ENCODE results near the gene VASH2. TPM values are rescaled to one million over a fixed set of nuclear protein-coding genes. Genes with fewer than 3 reads are reported as not detected.
"Not testable (repeated sequence)": the region's sequence is repeated elsewhere in the genome, so short reads cannot be mapped to it uniquely, and the experiment has no call there.

The VASH2 gene
- polyA plus RNA-seq, 1 donor from 2014 or later: 65.2 TPM

DNA sequence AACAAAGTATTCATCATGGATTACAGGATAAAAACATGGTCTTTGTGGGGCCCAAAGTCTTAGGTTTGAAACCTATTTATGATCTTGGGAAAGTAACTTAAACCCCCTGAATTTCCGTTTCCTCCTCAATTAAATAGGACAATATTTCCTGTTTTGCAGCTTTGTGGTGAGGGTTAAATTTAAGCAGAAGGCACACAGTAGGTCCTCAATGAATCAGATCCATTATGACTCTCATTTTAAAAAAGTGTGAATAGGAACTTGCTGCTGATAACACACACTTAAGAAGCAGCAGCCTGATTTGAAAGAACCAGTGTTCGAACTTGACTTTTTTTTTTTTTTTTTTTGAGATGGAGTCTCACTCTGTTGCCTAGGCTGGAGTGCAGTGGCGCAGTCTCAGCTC is 41.4 kb upstream of the VASH2 start:
- H3K27ac ChIP-seq (ENCODE audit: low read length): no peak overlapping the region
- TF ChIP-seq TAF1 (IDR thresholded peaks at IDR 0.05; ENCODE audit: low read depth) (no peak), POLR2AphosphoS5 (IDR thresholded peaks at IDR 0.05) (no peak), SMC3 (conservative IDR thresholded peaks at IDR 0.05; ENCODE audit: poor library complexity) (no peak), MXI1 (conservative IDR thresholded peaks at IDR 0.05; ENCODE audit: poor library complexity, severe bottlenecking) (no peak), RAD21 (conservative IDR thresholded peaks at IDR 0.05) (no peak), EP300 (conservative IDR thresholded peaks at IDR 0.05; ENCODE audit: poor library complexity, severe bottlenecking) (no peak), EZH2 (IDR thresholded peaks at IDR 0.05; ENCODE audit: borderline replicate concordance, insufficient read depth, low read length, poor library complexity, severe bottlenecking) (no peak)
- TF ChIP-seq, protein P1, sequence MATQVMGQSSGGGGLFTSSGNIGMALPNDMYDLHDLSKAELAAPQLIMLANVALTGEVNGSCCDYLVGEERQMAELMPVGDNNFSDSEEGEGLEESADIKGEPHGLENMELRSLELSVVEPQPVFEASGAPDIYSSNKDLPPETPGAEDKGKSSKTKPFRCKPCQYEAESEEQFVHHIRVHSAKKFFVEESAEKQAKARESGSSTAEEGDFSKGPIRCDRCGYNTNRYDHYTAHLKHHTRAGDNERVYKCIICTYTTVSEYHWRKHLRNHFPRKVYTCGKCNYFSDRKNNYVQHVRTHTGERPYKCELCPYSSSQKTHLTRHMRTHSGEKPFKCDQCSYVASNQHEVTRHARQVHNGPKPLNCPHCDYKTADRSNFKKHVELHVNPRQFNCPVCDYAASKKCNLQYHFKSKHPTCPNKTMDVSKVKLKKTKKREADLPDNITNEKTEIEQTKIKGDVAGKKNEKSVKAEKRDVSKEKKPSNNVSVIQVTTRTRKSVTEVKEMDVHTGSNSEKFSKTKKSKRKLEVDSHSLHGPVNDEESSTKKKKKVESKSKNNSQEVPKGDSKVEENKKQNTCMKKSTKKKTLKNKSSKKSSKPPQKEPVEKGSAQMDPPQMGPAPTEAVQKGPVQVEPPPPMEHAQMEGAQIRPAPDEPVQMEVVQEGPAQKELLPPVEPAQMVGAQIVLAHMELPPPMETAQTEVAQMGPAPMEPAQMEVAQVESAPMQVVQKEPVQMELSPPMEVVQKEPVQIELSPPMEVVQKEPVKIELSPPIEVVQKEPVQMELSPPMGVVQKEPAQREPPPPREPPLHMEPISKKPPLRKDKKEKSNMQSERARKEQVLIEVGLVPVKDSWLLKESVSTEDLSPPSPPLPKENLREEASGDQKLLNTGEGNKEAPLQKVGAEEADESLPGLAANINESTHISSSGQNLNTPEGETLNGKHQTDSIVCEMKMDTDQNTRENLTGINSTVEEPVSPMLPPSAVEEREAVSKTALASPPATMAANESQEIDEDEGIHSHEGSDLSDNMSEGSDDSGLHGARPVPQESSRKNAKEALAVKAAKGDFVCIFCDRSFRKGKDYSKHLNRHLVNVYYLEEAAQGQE (IDR thresholded peaks at IDR 0.05; ENCODE audit: borderline replicate concordance): no peak
- TF ChIP-seq, protein P2, sequence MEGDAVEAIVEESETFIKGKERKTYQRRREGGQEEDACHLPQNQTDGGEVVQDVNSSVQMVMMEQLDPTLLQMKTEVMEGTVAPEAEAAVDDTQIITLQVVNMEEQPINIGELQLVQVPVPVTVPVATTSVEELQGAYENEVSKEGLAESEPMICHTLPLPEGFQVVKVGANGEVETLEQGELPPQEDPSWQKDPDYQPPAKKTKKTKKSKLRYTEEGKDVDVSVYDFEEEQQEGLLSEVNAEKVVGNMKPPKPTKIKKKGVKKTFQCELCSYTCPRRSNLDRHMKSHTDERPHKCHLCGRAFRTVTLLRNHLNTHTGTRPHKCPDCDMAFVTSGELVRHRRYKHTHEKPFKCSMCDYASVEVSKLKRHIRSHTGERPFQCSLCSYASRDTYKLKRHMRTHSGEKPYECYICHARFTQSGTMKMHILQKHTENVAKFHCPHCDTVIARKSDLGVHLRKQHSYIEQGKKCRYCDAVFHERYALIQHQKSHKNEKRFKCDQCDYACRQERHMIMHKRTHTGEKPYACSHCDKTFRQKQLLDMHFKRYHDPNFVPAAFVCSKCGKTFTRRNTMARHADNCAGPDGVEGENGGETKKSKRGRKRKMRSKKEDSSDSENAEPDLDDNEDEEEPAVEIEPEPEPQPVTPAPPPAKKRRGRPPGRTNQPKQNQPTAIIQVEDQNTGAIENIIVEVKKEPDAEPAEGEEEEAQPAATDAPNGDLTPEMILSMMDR (IDR thresholded peaks at IDR 0.05; ENCODE audit: poor library complexity, severe bottlenecking): no peak

DNA sequence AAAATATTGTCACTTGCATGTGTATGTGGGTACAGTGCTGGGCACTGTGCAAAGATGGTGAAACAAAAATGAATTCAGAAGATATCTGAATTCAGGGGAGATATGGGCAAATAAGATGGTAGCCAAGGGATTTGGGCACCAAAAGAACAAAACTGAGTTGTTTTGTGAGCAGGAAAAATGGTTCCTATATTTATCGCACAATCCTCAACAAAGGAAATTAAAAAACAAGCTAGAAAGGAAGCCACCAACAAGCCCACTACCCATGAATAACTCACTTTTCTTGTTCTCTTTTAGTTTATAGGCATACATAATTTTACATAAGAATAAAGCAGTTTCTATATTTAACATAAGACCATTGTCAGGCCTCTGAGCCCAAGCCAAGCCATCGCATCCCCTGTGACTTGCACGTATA is 40.7 kb upstream of the VASH2 start:
- Histone ChIP-seq H4K20me1 (ENCODE audit: insufficient read depth) (no peaks in the 10 kb centered on the region), H3K4me2 (ENCODE audit: low read length) (no peak overlapping the region), H3K27ac (ENCODE audit: low read length) (no peak overlapping the region), H3K9ac (ENCODE audit: low read length) (no peak overlapping the region), H3K9me2 (ENCODE audit: insufficient read depth, low read length) (no peaks in the 10 kb centered on the region), H3K4me3 (ENCODE audit: low read length) (no peak overlapping the region), H3F3A (ENCODE audit: insufficient read depth, low read length, poor library complexity, severe bottlenecking) (no peaks in the 10 kb centered on the region), H3K36me3 (ENCODE audit: insufficient read depth, low read length) (no peaks in the 10 kb centered on the region), H2AFZ (ENCODE audit: low read depth, low read length) (no peak overlapping the region), H3K79me2 (replicated peaks; ENCODE audit: insufficient read depth, low read length) (no peaks in the 10 kb centered on the region), H3K9me3 (ENCODE audit: low read length) (no peaks in the 10 kb centered on the region), H3K27me3 (ENCODE audit: insufficient read depth, low read depth, low read length) (no peaks in the 10 kb centered on the region)
- no peak for TF ChIP-seq EP300 (conservative IDR thresholded peaks at IDR 0.05; ENCODE audit: poor library complexity, severe bottlenecking)
- TF ChIP-seq, protein P1 (IDR thresholded peaks at IDR 0.05; ENCODE audit: borderline replicate concordance): no peak
- TF ChIP-seq TAF1 (IDR thresholded peaks at IDR 0.05; ENCODE audit: low read depth): no peak
- TF ChIP-seq, protein P2 (IDR thresholded peaks at IDR 0.05; ENCODE audit: poor library complexity, severe bottlenecking): no peak
- TF ChIP-seq SMC3 (conservative IDR thresholded peaks at IDR 0.05; ENCODE audit: poor library complexity): no peak
- TF ChIP-seq EZH2 (IDR thresholded peaks at IDR 0.05; ENCODE audit: borderline replicate concordance, insufficient read depth, low read length, poor library complexity, severe bottlenecking): no peak

More for the DNA sequence above, 41.4 kb upstream of the VASH2 start:
- Histone ChIP-seq H2AFZ (ENCODE audit: low read depth, low read length) (no peak overlapping the region), H3K9me3 (ENCODE audit: low read length) (no peaks in the 10 kb centered on the region), H3K4me2 (ENCODE audit: low read length) (no peak overlapping the region), H4K20me1 (ENCODE audit: insufficient read depth) (no peaks in the 10 kb centered on the region), H3K9me2 (ENCODE audit: insufficient read depth, low read length) (no peaks in the 10 kb centered on the region), H3K27me3 (ENCODE audit: insufficient read depth, low read depth, low read length) (no peaks in the 10 kb centered on the region), H3K79me2 (replicated peaks; ENCODE audit: insufficient read depth, low read length) (no peaks in the 10 kb centered on the region), H3K4me3 (ENCODE audit: low read length) (no peak overlapping the region), H3K9ac (ENCODE audit: low read length) (no peak overlapping the region), H3F3A (ENCODE audit: insufficient read depth, low read length, poor library complexity, severe bottlenecking) (no peaks in the 10 kb centered on the region), H3K36me3 (ENCODE audit: insufficient read depth, low read length) (no peaks in the 10 kb centered on the region)

DNA sequence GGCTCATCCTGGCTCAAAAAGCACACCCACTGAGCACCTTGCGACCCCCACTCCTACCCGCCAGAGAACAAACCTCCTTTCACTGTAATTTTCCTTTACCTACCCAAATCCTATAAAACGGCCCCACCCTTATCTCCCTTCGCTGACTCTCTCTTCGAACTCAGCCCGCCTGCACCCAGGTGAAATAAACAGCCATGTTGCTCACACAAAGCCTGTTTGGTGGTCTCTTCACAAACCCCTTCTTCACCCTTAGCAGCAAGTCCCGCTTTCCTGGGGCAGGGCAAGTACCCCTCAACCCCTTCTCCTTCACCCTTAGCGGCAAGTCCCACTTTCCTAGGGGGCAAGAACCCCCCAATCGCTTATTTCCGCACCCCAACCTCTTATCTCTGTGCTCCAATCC is 40.1 kb upstream of the VASH2 start:
- H3K4me2 ChIP-seq (ENCODE audit: low read length); H2AFZ ChIP-seq (ENCODE audit: low read depth, low read length); H3K27me3 ChIP-seq (ENCODE audit: insufficient read depth, low read depth, low read length); H3K4me3 ChIP-seq (ENCODE audit: low read length); H3K79me2 ChIP-seq (replicated peaks; ENCODE audit: insufficient read depth, low read length); H3K36me3 ChIP-seq (ENCODE audit: insufficient read depth, low read length); H4K20me1 ChIP-seq (ENCODE audit: insufficient read depth); H3K9me3 ChIP-seq (ENCODE audit: low read length); H3K27ac ChIP-seq (ENCODE audit: low read length); H3K9ac ChIP-seq (ENCODE audit: low read length); H3K9me2 ChIP-seq (ENCODE audit: insufficient read depth, low read length); H3F3A ChIP-seq (ENCODE audit: insufficient read depth, low read length, poor library complexity, severe bottlenecking): not testable (repeated sequence)
